K562 (cell line): ENCODE results near the gene SHISA5. TPM values are rescaled to one million over a fixed set of nuclear protein-coding genes. Genes with fewer than 3 reads are reported as not detected.

Experiments
- ATAC-seq: fragments of 200-7000 bp; cut with Tn5 transposase; 3 replicates; pipeline ENCODE4 v1.9.1; 2020; ENCODE audit warnings: moderate library complexity
- BruUV-seq: library from RNA; stranded (reverse); fragments of 400-500 nt; replicated peaks from 2 replicates; lab custom pipeline; 2021; lab: Mats Ljungman, UMichigan
- CTCF ChIA-PET: fragments of 300-600 bp; formaldehyde crosslinking; extraction: SDS; loops from one replicate; lab custom pipeline; 2021; ENCODE audit warnings: low intra/inter-chr PET ratio; lab: Yijun Ruan, JAX
- POLR2A ChIA-PET: fragments of 300-600, 350-650 bp; sonication (Branson Sonifier 250); formaldehyde crosslinking; extraction: SDS; loops from one replicate; lab custom pipeline; 2021; ENCODE audit warnings: antibody characterized with exemption, inconsistent platforms; lab: Yijun Ruan, JAX
- DNase-seq, 4 experiments: peaks; one replicate each; pipeline versions ENCODE4 v3.0.0 to v3.0.0-alpha.2; 2011 to 2018; ENCODE audit warnings: low spot score in 3 of 4, mixed read lengths in 3 of 4; ENCODE audit errors: extremely low read depth in 1 of 4
- FAIRE-seq: peaks from 2 replicates; lab custom pipeline; 2011; peaks lifted over from hg19 to GRCh38; lab: Jason Lieb, UNC
- H2AFZ ChIP-seq: 2 replicates; pipeline ENCODE4 v1.6.0; 2011; ENCODE audit warnings: low read depth, low read length, control low read depth, inconsistent platforms
- H3K27ac ChIP-seq: fragments of 200-600 bp; 3 replicates; pipeline ENCODE4 v1.8.0; 2011; ENCODE audit warnings: low read depth, mild to moderate bottlenecking, control low read depth, inconsistent platforms, low read length, moderate library complexity, mixed read lengths; ENCODE audit errors: extremely low read depth
- H3K27me3 ChIP-seq, 2 experiments: fragments of 300-600 bp in 1 of 2; 2 replicates in 1 of 2; 3 replicates in 1 of 2; pipeline versions ENCODE4 v1.6.0 to v1.8.0; 2011; ENCODE audit warnings: inconsistent platforms in 2 of 2, low read length in 2 of 2, mild to moderate bottlenecking in 1 of 2, mixed read lengths in 1 of 2, moderate library complexity in 1 of 2; ENCODE audit not compliant: control insufficient read depth in 2 of 2, insufficient read depth in 2 of 2
- H3K36me3 ChIP-seq: fragments of 300-600 bp; 3 replicates; pipeline ENCODE4 v1.8.0; 2011; ENCODE audit warnings: mild to moderate bottlenecking, low read length, inconsistent platforms; ENCODE audit not compliant: control insufficient read depth, insufficient read depth
- H3K4me1 ChIP-seq, 2 experiments: fragments of 200-600 bp in 1 of 2; replicated peaks in 1 of 2; 2 replicates in 1 of 2; 3 replicates in 1 of 2; pipeline versions ENCODE4 v1.5.1 to v1.8.0; 2011; ENCODE audit warnings: inconsistent platforms in 2 of 2, low read length in 2 of 2, mild to moderate bottlenecking in 1 of 2, mixed read lengths in 1 of 2, moderate library complexity in 1 of 2; ENCODE audit not compliant: control insufficient read depth in 2 of 2, insufficient read depth in 2 of 2
- H3K4me2 ChIP-seq: 2 replicates; pipeline ENCODE4 v1.6.1; 2011; ENCODE audit warnings: low read length, control low read depth, inconsistent platforms, mixed read lengths; ENCODE audit not compliant: insufficient read depth
- H3K4me3 ChIP-seq: fragments of 200-600 bp; sonication (generic), shearing (Covaris generic); 2 replicates; pipeline ENCODE4 v1.5.1; 2016; ENCODE audit warnings: control low read depth, inconsistent platforms
- H3K79me2 ChIP-seq: fragments of 200-600 bp; 3 replicates; pipeline ENCODE4 v1.8.0; 2011; ENCODE audit warnings: low read length, inconsistent platforms; ENCODE audit not compliant: control insufficient read depth, insufficient read depth
- H3K9ac ChIP-seq, 2 experiments: 2 replicates each; pipeline versions ENCODE4 v1.6.0 to v1.6.1; 2011; ENCODE audit warnings: low read depth in 2 of 2, low read length in 2 of 2, control low read depth in 1 of 2, inconsistent platforms in 1 of 2, mild to moderate bottlenecking in 1 of 2, mixed read lengths in 1 of 2; ENCODE audit not compliant: insufficient read depth in 1 of 2
- H3K9me1 ChIP-seq: one replicate; pipeline ENCODE4 v1.6.0; 2011; ENCODE audit warnings: inconsistent platforms, mild to moderate bottlenecking, low read length, moderate library complexity; ENCODE audit not compliant: control insufficient read depth, insufficient read depth
- H3K9me3 ChIP-seq: replicated peaks from 2 replicates; pipeline ENCODE4 v1.5.1; 2011; ENCODE audit warnings: low read depth, low read length, inconsistent platforms; ENCODE audit not compliant: control insufficient read depth, insufficient read depth
- H4K20me1 ChIP-seq: replicated peaks from 2 replicates; pipeline ENCODE4 v1.6.1; 2011; ENCODE audit warnings: low read length, inconsistent platforms, mixed read lengths; ENCODE audit not compliant: control insufficient read depth, insufficient read depth
- CBFA2T2 ChIP-seq: fragments of 450-650 bp; conservative IDR thresholded peaks from 2 replicates; pipeline ENCODE4 v1.6.1; 2017; ENCODE audit warnings: mild to moderate bottlenecking
- CBFA2T3 ChIP-seq: fragments of 450-650 bp; IDR thresholded peaks from 2 replicates; pipeline ENCODE4 v1.6.1; 2017
- HDAC6 ChIP-seq: IDR thresholded peaks from 2 replicates; pipeline ENCODE4 v1.6.1; 2012; ENCODE audit warnings: low read depth, mild to moderate bottlenecking, control low read depth, inconsistent platforms, low read length, moderate library complexity
- KDM1A ChIP-seq, 2 experiments: fragments of 450-650 bp; IDR thresholded peaks; 2 replicates each; pipeline ENCODE4 v1.6.1; 2016; ENCODE audit warnings: mild to moderate bottlenecking in 2 of 2
- MNT ChIP-seq, 2 experiments: fragments of 450-650 bp; conservative IDR thresholded peaks; 2 replicates each; pipeline ENCODE4 v1.6.1; 2017; ENCODE audit warnings: mild to moderate bottlenecking in 2 of 2, moderate library complexity in 2 of 2
- NFIC ChIP-seq: fragments of 450-650 bp; IDR thresholded peaks from 2 replicates; pipeline ENCODE4 v1.6.1; 2017; ENCODE audit warnings: mild to moderate bottlenecking, inconsistent platforms
- SMAD1 ChIP-seq: fragments of 150-350 bp; IDR thresholded peaks from 2 replicates; pipeline ENCODE4 v1.6.1; 2014; ENCODE audit warnings: low read length, low read depth; ENCODE audit not compliant: partially characterized antibody
- TAL1 ChIP-seq: fragments of 450-650 bp; IDR thresholded peaks from 2 replicates; pipeline ENCODE4 v1.6.1; 2016; ENCODE audit warnings: mild to moderate bottlenecking
- TCF3 ChIP-seq: sonication (generic); formaldehyde crosslinking; IDR thresholded peaks from 2 replicates; pipeline ENCODE4 v1.4.0; 2020; ENCODE audit warnings: mild to moderate bottlenecking, missing genetic modification reagents
- WGBS: fragments of 100-300 bp; shearing (Covaris generic); methylation state at CpG from one replicate; pipeline ENCODE4 v1.1.6; 2016; ENCODE audit warnings: low coverage, mixed read lengths; ENCODE audit not compliant: insufficient coverage; ENCODE audit errors: missing lambda C conversion rate; 5-methylcytosine and 5-hydroxymethylcytosine counted together
- in situ Hi-C: fragments of 300-500 bp; cut with MboI; formaldehyde crosslinking; loops from 4 replicates; pipeline ENCODE4 v1.15.0; 2018; ENCODE audit warnings: inconsistent platforms, mixed read lengths
- intact Hi-C: fragments of 100-400 bp; cut with micrococcal nuclease; formaldehyde crosslinking; loops from 2 replicates; pipeline ENCODE4 v1.14.2; 2022
- polyA plus RNA-seq, 8 experiments: library from polyadenylated mRNA; depleted of rRNA in 4 of 8; stranded (reverse) in 5 of 8; unstranded in 3 of 8; fragments of >200 nt; fragmentation: Nextera tagmentation in 2 of 8; fragmentation: Illumina TruSeq in 1 of 8; extraction: Ambion mirVana in 2 of 8; extraction: Trizol in 1 of 8; gene quantifications; 2 replicates each; pipeline versions ENCODE4 v1.2.1 to v1.2.3, GENCODE V29; 2011 to 2014; ENCODE audit warnings: inconsistent platforms in 1 of 8, missing spikeins in 1 of 8
- total RNA-seq, 7 experiments: library from RNA; depleted of rRNA in 6 of 7; stranded (reverse); fragments of >200 nt in 6 of 7; fragmentation: Illumina TruSeq in 2 of 7; extraction: Trizol in 2 of 7; gene quantifications; 2 replicates each; pipeline versions ENCODE4 v1.2.1 to v1.2.3, GENCODE V29; 2011 to 2021; ENCODE audit warnings: low replicate concordance in 1 of 7

The SHISA5 gene
- total and polyA plus RNA-seq, 9 of the 15 experiments (the other 6 are each of a cell fraction or from before 2014, with no cell fraction given): 8.4 to 85.8 (median 56.1) TPM

- TF ChIP-seq MNT (conservative IDR thresholded peaks at IDR 0.05): no peak
Measured at GRCh38 chr3:48548729-48549705, 45.0 kb upstream of the SHISA5 start (continued).

- ATAC-seq (no peak), FAIRE-seq (no peak), DNase-seq (peak in 3 of 4 experiments; percentile 28 to 42 (median 33))
- no TSS peak for BruUV-seq
- Histone ChIP-seq H3K79me2 (peaks cover 19% of the 10 kb centered on the region), H3K4me2 (no peak overlapping the region), H3K4me3 (no peak overlapping the region), H3K9me3 (no peaks in the 10 kb centered on the region), H3K27me3 (no peaks in the 10 kb centered on the region), H3K4me1 (peaks cover 0 to 9% of the 10 kb centered on the region in 2 experiments; a peak in 4 of 5 replicates), H3K9ac (no peak overlapping the region), H3K36me3 (peaks cover 66% of the 10 kb centered on the region; the same call in 2 of the 3 replicates), H4K20me1 (no peaks in the 10 kb centered on the region; the same call in 1 of the 2 replicates), H3K9me1 (peaks cover 3% of the 10 kb centered on the region), H2AFZ (no peak overlapping the region), H3K27ac (no peak overlapping the region)
- in situ Hi-C loops (no loop called here), intact Hi-C loops (loop anchor here (2.0 kb wide), 1 partner anchor 41 kb away; no protein-coding TSS in a partner anchor)
- ChIA-PET CTCF (interaction anchor here (1.3 to 1.4 kb wide), 2 partner anchors 82 to 147 kb away, joined by 3 to 4 read pairs; a partner anchor contains a TSS), POLR2A (interaction anchor here (1.3 kb wide), 1 partner anchor 11 kb away, joined by 4 read pairs; no protein-coding TSS in a partner anchor)
- 49% methylated on average over 4 of the region's 5 CpGs for WGBS
- TF ChIP-seq HDAC6: no peak
- TF ChIP-seq SMAD1: no peak
- peak; percentile 23; the same call in 1 of the 2 replicates for TF ChIP-seq TAL1
- 0 out of 2 replicates have a peak, but pooled peaks have one; percentile 23 for TF ChIP-seq NFIC
- TF ChIP-seq CBFA2T2: peak; percentile 39; the same call in 1 of the 2 replicates
- TF ChIP-seq KDM1A (IDR thresholded peaks at IDR 0.05): peak; percentile 60 to 62; a peak in 3 of 4 replicates
- TF ChIP-seq CBFA2T3: peak; percentile 66
- peak; percentile 33 for TF ChIP-seq TCF3 (CRISPR knock-in tag)
Measured at GRCh38 chr3:48548126-48548525, 44.2 kb upstream of the SHISA5 start.
